ENCODE measurements around the gene POSTN. TPM values are rescaled to one million over a fixed set of nuclear protein-coding genes. Genes with fewer than 3 reads are reported as not detected.
A peak's percentile ranks its signal among the peaks of the same experiment; 100 is the strongest.

POSTN gene
- total RNA-seq = 100 to 1,000 TPM in 3 of 5 donors, 10 to 100 TPM in 2; 25.9 to 913 (median 165) TPM
- polyA plus RNA-seq = 100 to 1,000 TPM in 1 of 3 donors, 10 to 100 TPM in 2; 15.9 to 153 (median 40.2) TPM
- long read RNA-seq, donor 1, partial matches to known transcripts = 0 of 10 reads
- long read RNA-seq, donor 1, other reads (novel, unspliced or antisense) = 0 of 10 reads
- long read RNA-seq, donor 2, transcript POSTN-209 (21 exons, 3,214 nt) = minor isoform, 6 of 24 reads
- long read RNA-seq, donor 2, transcript POSTN-207 (2 exons, 1,159 nt) = major isoform, 8 of 24 reads
- long read RNA-seq, donor 2, partial matches to known transcripts = 0 of 24 reads
- long read RNA-seq, donor 2, other reads (novel, unspliced or antisense) = 0 of 24 reads
- long read RNA-seq, donor 3, transcript POSTN-204 (22 exons, 3,210 nt) = minor isoform, 8 of 83 reads
- long read RNA-seq, donor 3, transcript POSTN-203 (23 exons, 3,373 nt) = minor isoform, 10 of 83 reads
- long read RNA-seq, donor 3, transcript POSTN-209 (21 exons, 3,214 nt) = major isoform, 12 of 83 reads
- long read RNA-seq, donor 3, transcript POSTN-207 (2 exons, 1,159 nt) = minor isoform, 10 of 83 reads
- long read RNA-seq, donor 3, partial matches to known transcripts = 34 of 83 reads
- long read RNA-seq, donor 3, other reads (novel, unspliced or antisense) = 0 of 83 reads
- long read RNA-seq, donor 4, partial matches to known transcripts = 0 of 8 reads
- long read RNA-seq, donor 4, other reads (novel, unspliced or antisense) = 0 of 8 reads
- long read RNA-seq, donor 5, transcript POSTN-209 (21 exons, 3,214 nt) = major isoform, 24 of 123 reads
- long read RNA-seq, donor 5, transcript POSTN-202 (22 exons, 3,196 nt) = minor isoform, 10 of 123 reads
- long read RNA-seq, donor 5, transcript POSTN-203 (23 exons, 3,373 nt) = minor isoform, 11 of 123 reads
- long read RNA-seq, donor 5, transcript POSTN-204 (22 exons, 3,210 nt) = minor isoform, 15 of 123 reads
- long read RNA-seq, donor 5, partial matches to known transcripts = 42 of 123 reads
- long read RNA-seq, donor 5, other reads (novel, unspliced or antisense) = 8 of 123 reads
- long read RNA-seq, donor 6, transcript POSTN-207 (2 exons, 1,159 nt) = major isoform, 24 of 154 reads
- long read RNA-seq, donor 6, transcript POSTN-202 (22 exons, 3,196 nt) = minor isoform, 22 of 154 reads
- long read RNA-seq, donor 6, transcript POSTN-203 (23 exons, 3,373 nt) = minor isoform, 16 of 154 reads
- long read RNA-seq, donor 6, transcript POSTN-209 (21 exons, 3,214 nt) = major isoform, 24 of 154 reads
- long read RNA-seq, donor 6, partial matches to known transcripts = 48 of 154 reads
- long read RNA-seq, donor 6, other reads (novel, unspliced or antisense) = 0 of 154 reads
- long read RNA-seq, donor 7, transcript POSTN-203 (23 exons, 3,373 nt) = minor isoform, 7 of 89 reads
- long read RNA-seq, donor 7, transcript POSTN-202 (22 exons, 3,196 nt) = minor isoform, 10 of 89 reads
- long read RNA-seq, donor 7, transcript POSTN-209 (21 exons, 3,214 nt) = major isoform, 18 of 89 reads
- long read RNA-seq, donor 7, partial matches to known transcripts = 33 of 89 reads
- long read RNA-seq, donor 7, other reads (novel, unspliced or antisense) = 9 of 89 reads
- long read RNA-seq, donor 8, transcript POSTN-203 (23 exons, 3,373 nt) = major isoform, 11 of 90 reads
- long read RNA-seq, donor 8, transcript POSTN-202 (22 exons, 3,196 nt) = minor isoform, 8 of 90 reads
- long read RNA-seq, donor 8, transcript POSTN-209 (21 exons, 3,214 nt) = minor isoform, 9 of 90 reads
- long read RNA-seq, donor 8, transcript POSTN-207 (2 exons, 1,159 nt) = minor isoform, 10 of 90 reads
- long read RNA-seq, donor 8, partial matches to known transcripts = 45 of 90 reads
- long read RNA-seq, donor 8, other reads (novel, unspliced or antisense) = 0 of 90 reads
- long read RNA-seq, donor 9, transcript POSTN-209 (21 exons, 3,214 nt) = minor isoform, 6 of 73 reads
- long read RNA-seq, donor 9, transcript POSTN-205 (4 exons, 502 nt) = minor isoform, 8 of 73 reads
- long read RNA-seq, donor 9, transcript POSTN-203 (23 exons, 3,373 nt) = major isoform, 12 of 73 reads
- long read RNA-seq, donor 9, partial matches to known transcripts = 36 of 73 reads
- long read RNA-seq, donor 9, other reads (novel, unspliced or antisense) = 0 of 73 reads
- long read RNA-seq, donor 10, transcript POSTN-209 (21 exons, 3,214 nt) = major isoform, 5 of 12 reads
- long read RNA-seq, donor 10, partial matches to known transcripts = 0 of 12 reads
- long read RNA-seq, donor 10, other reads (novel, unspliced or antisense) = 0 of 12 reads

GRCh38 chr13:37598597-37598996 lies at the start of gene POSTN:
Gene POSTN, minus strand, starts transcription at chr13:37598768. Its CDS starts 42 bp downstream, at chr13:37598726.
- intact Hi-C loops (cut with DNase I; ENCODE audit: low total_unique reads) = no loop called here
- H3K9me3 ChIP-seq = no peaks in the 10 kb centered on the region
- peaks cover 0 to 10% (median 4%) of the 10 kb centered on the region in 4 donors for H3K4me1 ChIP-seq
- no peaks in the 10 kb centered on the region for H3K36me3 ChIP-seq
- DNase-seq = peak in 1 of 2 donors; percentile 78
- H3K4me3 ChIP-seq = peak within 1 kb of the TSS; percentile 26 to 32 (median 28)
- H3K27me3 ChIP-seq = no peaks in the 10 kb centered on the region
- WGBS, 5 donors = 20 to 35% (median 26%) methylated on average over 6 of the region's 6 CpGs
- peak within 1 kb of the TSS in 3 of 5 donors; percentile 11 to 59 (median 34) for H3K27ac ChIP-seq
- no peak for TF ChIP-seq POLR2A (IDR thresholded peaks at IDR 0.05)
- no peak for TF ChIP-seq CTCF (IDR thresholded peaks at IDR 0.05)
- no peak for TF ChIP-seq EP300 (IDR thresholded peaks at IDR 0.05)
- no peak for TF ChIP-seq POLR2AphosphoS5 (IDR thresholded peaks at IDR 0.05)

GRCh38 chr13:37647031-37647650 lies 48.6 kb upstream of the POSTN start:
- DNase-seq = peak in 1 of 2 donors; percentile 18
- TF ChIP-seq CTCF (IDR thresholded peaks at IDR 0.05) (no peak), EP300 (IDR thresholded peaks at IDR 0.05) (no peak), POLR2A (IDR thresholded peaks at IDR 0.05) (no peak), POLR2AphosphoS5 (IDR thresholded peaks at IDR 0.05) (no peak)
- WGBS, 5 donors = 20 to 39% (median 30%) methylated on average over 5 of the region's 5 CpGs
- Histone ChIP-seq H3K36me3 (no peaks in the 10 kb centered on the region), H3K4me1 (peaks cover 0 to 5% (median 0%) of the 10 kb centered on the region in 4 donors), H3K9me3 (no peaks in the 10 kb centered on the region), H3K27me3 (no peaks in the 10 kb centered on the region), H3K4me3 (no peak overlapping the region), H3K27ac (no peak overlapping the region)
- intact Hi-C loops (cut with DNase I; ENCODE audit: low total_unique reads) = no loop called here

GRCh38 chr13:37646531-37646930 lies 48.0 kb upstream of the POSTN start:
- no peak overlapping the region for H3K27ac ChIP-seq
- no peaks in the 10 kb centered on the region for H3K27me3 ChIP-seq
- H3K4me1 ChIP-seq = peaks cover 0 to 5% (median 0%) of the 10 kb centered on the region in 4 donors
- intact Hi-C loops (cut with DNase I; ENCODE audit: low total_unique reads) = no loop called here
- no peak for DNase-seq
- 18 to 49% (median 34%) methylated on average over 3 of the region's 3 CpGs for WGBS, 5 donors
- no peaks in the 10 kb centered on the region for H3K36me3 ChIP-seq
- H3K4me3 ChIP-seq = no peak overlapping the region
- no peak for TF ChIP-seq EP300 (IDR thresholded peaks at IDR 0.05)
- no peak for TF ChIP-seq CTCF (IDR thresholded peaks at IDR 0.05)
- TF ChIP-seq POLR2A (IDR thresholded peaks at IDR 0.05) = no peak
- H3K9me3 ChIP-seq = no peaks in the 10 kb centered on the region
